Kidney tubule cell (primary cell): ENCODE results near the gene TMEM174.

Experiments
- DNase-seq: peaks from one replicate; pipeline ENCODE4 v3.0.0-alpha.2; 2018; ENCODE audit warnings: low spot score

TMEM174 gene

DNA sequence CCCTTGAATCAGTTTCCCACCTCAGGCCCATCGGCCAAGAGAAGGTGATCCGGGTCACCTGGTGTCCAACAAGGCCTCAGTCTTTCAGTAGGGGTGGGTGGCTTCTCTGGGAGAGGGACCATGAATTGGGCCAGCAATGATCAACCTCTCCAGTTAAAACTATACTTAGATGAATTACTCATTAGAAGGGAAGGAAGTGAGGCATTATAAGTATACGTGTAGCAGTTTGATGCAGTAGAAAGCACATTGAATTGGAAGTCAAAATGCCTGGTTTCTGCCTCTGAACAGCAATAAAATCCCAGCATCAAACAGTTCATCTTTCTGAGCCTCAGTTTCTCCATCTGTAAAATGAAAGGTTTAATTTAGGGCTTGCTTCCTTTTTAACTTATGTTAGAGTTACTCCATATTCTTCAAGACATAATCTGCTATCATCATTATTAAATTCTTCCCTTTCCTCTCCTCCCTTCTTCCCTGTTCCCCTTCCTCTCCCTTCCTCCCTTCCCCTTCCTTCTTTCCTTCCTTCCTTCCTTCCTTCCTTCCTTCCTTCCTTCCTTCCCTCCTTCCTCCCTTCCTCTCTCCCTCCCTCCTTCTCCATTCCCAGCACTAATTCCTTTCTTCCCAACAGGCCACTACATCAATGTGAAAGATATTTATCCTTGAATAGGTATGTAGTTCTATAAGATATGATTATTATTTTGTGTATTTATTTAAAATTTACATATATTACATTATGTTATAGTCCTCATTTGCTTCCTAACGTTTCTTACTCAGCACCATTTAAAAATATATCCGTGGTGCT is 18.6 kb upstream of the TMEM174 start:
- DNase-seq, result peak; percentile 45

DNA sequence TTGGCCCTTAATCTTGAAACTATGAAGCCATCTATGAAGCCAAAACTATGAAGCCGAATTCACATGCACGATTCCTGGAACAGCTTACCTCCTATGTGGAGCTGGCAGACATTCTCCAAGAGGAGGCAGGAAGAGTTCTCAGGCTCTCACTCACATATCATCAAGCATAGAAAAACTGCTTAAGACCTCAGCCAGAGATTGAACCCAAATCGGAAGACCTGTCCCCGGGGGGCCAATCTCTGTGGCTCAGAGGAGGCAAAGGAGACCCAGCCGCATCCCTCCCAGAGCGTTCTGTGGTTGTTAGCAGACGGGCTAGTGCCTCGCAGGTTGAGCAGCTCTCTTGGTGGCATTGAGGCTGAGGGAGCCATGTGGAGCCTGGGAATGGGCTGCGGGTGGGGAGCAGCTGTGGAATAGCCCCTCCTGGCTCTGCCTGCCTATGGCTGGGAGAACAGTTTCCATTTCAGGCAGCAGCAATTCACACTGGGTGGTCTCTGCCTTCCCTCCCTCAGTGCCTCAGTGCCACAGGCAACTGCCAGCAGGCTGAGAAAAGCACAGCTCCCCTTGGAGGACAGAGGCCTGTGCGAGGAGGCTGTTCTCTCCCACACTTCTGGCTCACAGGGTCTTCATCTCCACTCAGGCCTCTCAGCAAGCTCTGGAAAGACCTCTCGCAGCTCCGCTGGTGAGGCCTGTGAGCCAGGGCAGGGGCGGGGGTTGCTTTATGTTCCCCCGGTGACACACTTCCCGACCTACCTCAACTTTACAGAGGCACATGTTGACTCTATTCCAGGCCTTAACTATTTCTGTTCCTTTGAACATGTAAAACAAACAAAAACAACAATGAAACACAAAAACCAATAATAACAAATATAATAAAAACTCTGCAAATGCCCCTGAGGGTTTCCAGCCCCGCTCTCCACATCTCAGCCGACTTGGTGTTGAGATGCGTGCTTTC is 17.4 kb upstream of the TMEM174 start:
- no peak for DNase-seq

DNA sequence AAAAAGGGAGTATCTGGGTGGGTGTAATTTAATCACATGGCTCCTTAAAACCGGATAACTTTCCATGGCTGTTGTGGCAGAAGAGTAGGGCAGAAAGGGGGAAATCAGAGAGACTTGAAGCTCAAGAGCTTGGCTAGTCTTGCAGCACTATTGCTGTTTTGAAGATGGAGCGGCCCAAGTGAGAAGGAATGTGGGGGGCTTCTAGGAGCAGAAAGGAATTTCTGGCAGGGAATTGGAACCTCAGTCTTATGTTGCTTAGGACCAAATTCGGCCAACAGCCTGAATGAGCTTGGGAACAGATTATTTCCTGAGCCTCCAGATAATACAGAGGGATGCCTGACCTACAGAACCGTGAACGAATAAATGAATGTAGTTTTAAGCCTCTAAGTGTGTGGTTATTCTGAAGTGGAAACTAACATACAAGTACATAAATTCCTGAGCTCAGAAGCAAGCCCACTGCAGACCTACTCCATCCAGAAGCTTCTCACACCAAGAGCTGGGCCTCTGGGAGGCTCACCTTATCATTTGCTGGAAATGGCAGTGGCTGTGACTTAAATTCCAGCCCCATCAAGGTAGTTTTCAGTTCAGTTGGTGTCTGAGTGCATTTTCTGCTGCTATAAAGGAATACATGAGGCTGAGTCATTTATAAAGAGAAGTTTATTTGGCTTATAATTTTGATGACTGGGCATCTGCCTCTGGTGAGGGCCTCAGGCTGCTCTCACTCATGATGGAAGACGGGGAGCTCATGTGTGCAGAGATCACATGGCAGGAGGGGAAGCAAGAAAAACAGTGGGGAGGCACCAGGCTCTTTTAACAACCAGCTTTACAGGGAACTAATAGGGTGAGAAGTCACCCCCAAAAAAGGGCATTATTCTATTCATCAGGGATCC is 15.3 kb upstream of the TMEM174 start:
- no peak for DNase-seq

DNA sequence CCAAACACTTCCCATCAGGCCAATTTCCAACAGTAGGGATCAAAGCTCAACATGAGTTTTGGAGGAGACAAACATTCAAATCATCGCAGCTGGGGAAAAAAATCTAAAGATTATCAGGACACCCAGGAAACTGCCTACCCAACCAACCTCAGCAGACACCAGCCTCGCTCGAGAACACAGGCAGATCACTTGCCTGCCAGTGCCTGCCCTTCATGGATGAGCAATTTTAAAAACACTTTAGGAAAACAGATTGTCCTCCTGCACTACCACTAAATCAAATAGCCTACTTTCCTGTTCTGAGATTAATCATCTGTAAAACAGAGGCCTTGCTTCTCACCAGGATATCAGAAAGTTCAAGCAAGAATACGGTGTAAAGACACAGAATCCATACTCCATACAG is 14.7 kb upstream of the TMEM174 start:
- DNase-seq, result peak; percentile 69

DNA sequence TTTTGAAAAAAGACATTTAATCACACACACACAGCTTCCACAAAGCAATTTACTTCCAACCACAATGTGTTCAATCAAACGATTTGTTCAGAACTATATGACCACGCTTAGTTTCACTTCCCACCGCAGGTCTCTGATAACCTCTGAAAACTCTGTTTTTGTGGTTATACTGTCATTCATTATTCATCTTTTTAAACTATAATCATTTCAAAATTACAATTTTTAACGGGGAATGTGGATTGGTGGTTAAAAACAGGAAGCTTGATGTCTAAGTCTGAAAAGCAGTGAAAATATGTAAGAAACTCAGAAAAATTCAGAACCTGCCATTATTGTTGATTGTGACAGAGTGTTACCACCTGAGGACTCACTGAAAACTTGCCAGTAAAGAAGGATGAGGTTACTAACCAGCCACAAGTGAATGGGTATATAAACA is 12.7 kb upstream of the TMEM174 start:
- no peak for DNase-seq

DNA sequence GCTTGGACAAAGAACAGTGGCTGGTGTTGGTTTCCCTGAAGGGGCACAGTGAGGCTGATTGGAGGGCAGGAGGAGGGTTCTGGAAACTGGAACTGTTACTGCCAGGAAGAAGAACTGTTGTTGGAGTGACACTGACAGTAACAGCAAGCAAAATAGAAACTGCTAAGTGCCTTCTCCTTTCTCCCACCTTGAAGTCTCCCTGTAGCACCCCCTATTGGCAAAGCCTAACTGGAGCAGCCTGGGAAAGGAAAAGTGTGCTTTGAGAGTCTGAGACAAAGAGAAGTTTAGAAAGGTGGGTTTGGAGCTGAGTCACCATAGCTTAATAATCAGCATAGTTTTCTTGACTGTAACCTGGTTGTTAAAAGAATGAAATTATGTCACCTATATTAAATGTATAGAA is 2.5 kb upstream of the TMEM174 start:
- no peak for DNase-seq

DNA sequence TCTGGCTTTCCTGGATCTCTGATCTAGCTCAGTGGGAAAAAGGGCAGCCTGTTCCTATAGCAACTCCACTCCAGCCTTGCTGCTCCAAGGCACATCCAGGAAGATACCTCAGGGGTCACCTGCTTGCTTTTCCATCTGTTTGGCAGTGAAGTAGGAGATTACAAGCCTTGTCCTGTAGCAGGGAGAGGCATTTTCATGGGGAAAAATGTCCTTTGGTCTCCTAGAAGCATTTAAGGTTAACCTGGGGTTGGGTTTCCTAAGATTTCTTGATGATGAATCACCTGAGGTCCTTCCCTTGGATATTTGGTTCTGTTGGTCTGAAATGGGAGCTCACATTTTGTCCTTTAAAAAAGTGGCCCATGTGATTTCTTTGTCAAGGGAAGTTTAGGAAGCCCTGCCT is 1.5 kb upstream of the TMEM174 start:
- peak; percentile 72 for DNase-seq

DNA sequence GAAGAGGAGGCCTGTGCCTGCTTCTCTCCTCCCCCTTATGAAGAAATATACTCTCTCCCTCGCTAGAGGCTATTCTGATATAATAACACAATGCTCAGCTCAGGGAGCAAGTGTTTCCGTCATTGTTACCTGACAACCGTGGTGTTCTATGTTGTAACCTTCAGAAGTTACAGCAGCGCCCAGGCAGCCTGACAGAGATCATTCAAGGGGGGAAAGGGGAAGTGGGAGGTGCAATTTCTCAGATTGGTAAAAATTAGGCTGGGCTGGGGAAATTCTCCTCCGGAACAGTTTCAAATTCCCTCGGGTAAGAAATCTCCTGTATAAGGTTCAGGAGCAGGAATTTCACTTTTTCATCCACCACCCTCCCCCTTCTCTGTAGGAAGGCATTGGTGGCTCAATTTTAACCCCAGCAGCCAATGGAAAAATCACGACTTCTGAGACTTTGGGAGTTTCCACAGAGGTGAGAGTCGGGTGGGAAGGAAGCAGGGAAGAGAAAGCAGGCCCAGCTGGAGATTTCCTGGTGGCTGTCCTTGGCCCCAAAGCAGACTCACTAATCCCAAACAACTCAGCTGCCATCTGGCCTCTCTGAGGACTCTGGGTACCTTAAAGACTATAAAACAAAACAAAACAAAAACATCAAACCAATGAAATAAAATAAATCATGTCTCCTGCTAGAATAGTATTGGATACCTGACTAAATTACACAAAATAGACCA is 1.3 kb downstream of the TMEM174 start:
- no peak for DNase-seq

DNA sequence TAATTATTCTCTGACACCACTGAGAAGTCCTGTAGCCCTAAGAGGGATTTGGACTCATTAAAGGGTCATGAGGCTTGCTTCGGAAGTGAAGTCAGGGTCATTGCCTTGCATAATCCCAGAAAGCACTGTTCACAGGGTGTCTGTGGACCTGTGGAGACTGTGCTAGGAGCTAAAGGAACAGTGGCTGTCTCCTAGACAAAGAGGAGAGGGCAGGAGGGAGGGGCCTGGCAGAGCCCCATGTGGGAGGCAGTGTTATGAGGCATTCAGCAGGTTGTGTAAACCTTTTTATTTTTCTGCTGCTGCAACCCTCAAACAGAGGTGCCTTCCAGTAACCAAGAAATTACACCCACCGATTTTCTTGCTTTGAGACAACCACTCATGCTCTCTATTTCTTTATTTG is 3.3 kb downstream of the TMEM174 start:
- DNase-seq, result no peak

DNA sequence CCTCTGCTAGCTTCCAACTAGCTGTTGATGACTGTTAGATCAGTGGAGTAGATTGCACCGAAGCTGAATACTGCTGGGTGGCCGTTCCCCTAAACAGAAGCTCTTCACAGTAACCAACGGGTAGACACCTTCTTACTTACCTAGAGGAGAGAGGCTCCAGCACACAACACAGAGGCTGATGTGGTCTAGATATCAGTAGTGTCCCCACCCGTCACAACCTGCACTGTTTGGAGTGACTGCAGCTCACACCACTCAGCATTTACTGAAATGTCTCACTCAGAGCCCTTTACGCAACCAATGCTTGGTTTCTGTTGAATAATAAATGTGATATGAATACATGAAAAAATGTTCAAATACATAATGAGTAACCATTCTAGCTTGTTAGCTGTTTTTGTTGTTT is 5.3 kb downstream of the TMEM174 start:
- no peak for DNase-seq

DNA sequence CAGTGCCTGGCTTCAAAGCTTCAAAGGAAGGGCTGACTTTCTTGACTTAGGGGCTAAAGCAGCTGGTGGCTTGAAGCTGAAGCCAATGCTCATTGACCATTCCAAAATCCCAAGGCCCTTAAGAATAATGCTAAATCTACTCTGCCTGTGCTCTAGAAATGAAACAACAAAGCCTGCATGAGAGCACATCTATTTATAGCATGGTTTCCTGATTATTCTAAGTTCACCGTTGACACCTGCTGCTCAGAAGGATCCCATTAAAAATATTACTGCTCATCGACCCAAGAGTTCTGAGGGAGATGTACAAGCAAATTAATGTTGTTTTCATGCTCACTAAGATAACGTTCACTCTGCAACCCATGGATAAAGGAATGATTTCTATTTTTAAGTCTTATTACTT is 6.7 kb downstream of the TMEM174 start:
- DNase-seq, result no peak

DNA sequence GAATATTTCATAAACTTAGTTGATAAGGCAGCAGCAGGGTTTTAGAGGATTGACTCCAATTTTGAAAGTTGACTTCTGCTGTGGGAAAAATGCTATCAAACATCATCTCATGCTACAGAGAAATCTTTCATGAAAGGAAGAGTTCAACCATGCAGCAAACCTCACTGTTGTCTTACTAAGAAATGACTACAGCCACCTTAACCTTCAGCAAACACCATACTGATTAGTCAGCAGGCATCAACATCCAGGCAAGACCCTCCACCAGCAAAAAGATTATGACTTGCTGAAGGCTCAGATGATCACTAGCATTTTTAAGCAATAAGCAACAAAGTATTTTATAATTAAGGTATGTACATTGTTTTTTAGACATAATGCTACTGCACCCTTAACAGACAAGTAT is 7.6 kb downstream of the TMEM174 start:
- peak; percentile 92 for DNase-seq

DNA sequence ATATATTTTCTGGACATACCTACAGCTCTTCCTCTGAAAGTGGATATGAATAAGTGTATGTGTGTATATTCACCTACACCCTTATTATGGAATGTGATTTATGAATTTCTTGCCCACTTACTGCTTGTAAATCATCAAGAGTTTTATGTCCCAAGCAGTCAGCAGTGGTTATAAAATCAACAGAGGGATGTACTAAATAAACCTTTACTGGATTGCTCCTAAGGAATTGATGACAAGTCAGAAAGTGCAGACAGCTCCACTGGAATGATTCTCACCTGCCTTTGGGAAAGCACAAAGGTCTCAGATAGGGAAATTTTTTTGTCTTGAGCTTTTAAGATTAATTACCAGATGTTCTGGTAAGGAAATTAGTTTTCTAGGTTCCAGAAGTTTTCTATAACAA is 9.3 kb downstream of the TMEM174 start:
- DNase-seq, result no peak

DNA sequence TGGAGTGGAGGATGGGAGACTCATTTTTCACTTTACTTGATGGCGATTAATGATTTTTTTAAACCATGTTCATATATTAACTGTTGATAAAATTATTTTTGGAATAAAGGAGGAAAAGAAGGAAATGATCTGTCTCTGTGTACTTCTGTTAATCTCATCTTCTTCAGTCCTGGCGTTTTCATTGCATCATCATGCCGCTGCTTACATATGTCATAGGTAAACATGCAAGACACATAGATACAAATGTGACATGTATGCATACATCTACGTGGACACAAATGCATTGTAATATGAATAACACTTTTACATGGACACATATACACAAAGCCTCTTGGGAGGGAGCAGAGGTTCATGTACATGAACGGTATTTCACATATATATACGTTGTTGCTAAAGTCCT is 10.0 kb downstream of the TMEM174 start:
- DNase-seq, result no peak

DNA sequence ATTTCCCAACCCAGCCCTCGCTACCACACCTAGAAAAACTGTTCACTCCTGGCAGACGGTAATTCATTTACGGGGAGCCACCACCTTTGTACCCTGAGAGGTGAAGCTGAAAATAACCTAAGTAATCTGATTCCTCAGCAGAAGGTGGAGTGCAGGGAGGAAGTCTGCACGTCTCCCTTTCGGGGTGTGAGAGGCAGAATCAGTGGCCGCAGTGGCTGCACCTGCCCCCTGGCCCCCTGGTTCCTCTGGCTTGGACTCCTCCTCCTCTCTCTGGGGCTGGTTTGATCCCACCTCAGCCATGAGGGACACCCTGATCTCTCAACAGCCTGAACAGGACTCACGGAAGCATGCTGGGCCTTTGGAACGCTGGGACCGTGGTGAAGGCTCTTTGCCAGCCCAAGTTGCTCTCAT is 10.5 kb downstream of the TMEM174 start:
- no peak for DNase-seq

DNA sequence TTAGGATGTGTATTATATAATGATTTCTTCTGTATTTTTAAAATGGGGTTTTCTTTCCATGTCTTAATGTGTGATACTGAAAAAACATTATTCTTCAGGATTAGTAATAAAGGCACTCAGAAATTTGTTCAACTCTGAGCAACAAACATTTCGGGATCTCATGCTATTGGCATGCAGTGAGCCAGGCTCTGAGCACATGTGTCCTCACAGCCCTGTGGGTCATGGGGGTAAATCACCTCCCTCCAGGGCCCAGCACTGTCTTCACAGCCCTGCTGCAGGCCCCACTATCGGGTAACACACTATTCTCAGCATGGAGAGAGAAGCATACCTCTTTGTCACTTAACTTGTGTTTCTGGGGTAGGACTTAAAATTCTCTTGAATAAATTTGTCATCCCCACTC is 14.0 kb downstream of the TMEM174 start:
- DNase-seq, result no peak

DNA sequence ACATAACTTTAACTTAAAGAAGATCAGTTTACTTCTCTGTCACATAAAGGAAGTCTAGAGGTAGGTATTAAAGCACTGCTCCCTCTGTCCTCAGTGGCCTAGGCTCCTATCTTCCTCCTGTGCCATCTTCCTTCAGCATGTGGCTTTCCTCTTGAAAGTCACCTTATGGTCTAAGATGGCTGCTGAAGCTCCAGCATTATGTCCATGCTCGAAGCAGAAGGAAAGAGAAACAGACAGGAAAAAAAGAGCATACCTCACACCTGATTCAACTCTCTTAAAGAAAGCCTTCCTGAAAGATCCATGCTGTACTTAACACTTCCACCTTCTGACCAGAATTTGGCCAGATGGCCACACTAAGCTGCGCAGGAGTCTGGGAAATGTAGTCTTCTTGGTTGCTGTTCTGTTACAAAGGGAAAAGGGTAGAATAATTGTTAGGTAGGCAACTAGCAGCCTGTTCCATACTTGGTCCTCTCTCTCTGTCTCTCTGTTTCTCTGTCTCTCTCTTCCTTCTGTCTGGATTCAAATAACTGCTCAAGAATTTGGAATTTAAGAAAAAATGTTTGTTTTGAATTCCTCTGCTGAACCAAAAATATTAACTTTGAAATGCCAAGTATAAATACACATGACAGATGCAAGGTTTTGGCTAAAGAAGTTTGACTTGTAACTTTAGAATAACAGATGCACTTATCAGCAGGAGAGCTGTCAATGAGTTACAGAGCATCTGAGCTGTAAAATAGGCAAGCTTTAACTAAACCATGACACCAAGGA is 16.0 kb downstream of the TMEM174 start:
- peak; percentile 49 for DNase-seq

DNA sequence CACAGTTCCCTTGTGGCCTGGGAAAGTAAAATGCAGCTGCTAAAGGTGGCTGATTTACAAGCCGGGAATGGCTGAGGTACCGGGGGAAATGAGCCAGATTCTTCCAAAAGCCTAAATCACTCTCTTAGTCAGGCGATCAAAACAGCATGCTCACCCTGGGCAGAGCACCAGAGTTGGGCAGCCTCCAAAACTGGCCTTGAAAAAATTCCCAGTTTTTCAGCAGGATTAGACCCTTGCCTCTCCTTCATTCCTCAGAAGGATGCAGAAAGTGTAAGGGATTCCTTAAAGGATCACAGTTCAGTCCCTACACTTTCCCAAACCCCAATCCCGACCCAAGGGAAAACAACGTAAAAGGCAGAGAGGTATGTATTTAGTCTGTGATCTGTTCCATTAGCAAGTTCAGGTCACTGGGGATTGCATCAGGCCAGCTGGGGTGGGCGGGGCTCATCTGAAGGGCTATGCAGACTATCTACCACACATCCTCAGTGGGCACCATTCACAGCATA is 16.9 kb downstream of the TMEM174 start:
- DNase-seq, result peak; percentile 14

DNA sequence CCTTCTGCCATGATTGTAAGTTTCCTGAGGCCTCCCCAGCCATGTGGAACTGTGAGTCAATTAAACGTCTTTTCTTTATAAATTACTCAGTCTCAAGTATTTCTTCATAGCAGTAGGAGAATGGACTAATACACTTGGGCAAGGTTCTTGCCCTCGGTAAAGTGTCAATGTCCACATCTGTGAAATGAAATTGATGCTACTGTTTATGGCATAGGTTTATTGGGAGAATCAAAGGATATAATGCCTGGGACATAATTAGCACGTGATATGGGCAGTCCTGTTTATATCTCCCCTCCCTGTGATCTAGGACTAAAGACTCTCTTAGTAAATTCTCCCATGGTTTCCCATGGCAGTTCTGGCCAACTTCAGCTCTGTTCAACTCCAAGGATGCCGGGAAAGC is 19.4 kb downstream of the TMEM174 start:
- DNase-seq, result no peak

DNA sequence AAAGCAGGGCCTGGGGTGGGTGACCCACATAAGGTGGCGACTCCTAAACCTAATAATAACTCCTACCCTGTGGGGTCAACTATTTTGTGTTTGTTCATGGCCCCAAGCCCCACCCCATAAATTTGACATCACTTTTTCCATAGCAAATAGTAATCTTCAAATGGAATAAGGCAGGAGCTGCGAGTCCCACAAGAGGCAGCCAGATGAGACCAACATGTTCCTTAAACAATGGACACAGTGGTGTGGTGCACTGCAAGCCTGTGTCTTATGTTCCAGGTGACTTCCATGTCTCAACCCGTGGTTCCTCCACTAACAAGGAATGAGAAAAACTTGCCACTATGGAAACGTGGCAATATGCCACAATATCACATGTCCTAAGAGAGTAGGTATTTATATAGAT is 20.6 kb downstream of the TMEM174 start:
- DNase-seq, result no peak

DNA sequence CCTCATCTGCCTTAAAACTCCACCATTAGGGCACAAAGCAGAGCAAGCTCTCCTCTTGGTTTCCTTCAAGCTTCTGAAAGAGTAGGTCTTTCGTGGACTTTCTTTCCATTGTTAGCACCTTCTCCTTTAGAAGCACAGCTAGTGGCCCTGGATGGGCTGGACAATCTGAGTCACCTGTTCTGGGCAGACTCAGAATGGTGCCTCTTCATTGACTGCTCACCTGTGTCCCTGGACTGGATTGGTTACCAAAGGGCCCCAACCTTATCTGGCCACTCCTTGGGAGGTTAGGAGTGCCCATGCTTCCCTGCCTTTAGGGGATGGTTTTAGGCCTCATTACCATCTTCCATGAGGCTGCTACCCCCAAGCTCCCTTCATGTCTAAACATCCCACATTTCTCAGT is 23.2 kb downstream of the TMEM174 start:
- no peak for DNase-seq
